HG03439 (cell line): ENCODE measurements around the gene TNFRSF1B.

ENCODE experiments used
- ATAC-seq: cut with Tn5 transposase; IDR thresholded peaks from one replicate; pipeline ENCODE4 v1.9.1; 2021; ENCODE audit warnings: mild to moderate bottlenecking, moderate library complexity; ENCODE audit not compliant: unreplicated experiment

The TNFRSF1B gene

DNA sequence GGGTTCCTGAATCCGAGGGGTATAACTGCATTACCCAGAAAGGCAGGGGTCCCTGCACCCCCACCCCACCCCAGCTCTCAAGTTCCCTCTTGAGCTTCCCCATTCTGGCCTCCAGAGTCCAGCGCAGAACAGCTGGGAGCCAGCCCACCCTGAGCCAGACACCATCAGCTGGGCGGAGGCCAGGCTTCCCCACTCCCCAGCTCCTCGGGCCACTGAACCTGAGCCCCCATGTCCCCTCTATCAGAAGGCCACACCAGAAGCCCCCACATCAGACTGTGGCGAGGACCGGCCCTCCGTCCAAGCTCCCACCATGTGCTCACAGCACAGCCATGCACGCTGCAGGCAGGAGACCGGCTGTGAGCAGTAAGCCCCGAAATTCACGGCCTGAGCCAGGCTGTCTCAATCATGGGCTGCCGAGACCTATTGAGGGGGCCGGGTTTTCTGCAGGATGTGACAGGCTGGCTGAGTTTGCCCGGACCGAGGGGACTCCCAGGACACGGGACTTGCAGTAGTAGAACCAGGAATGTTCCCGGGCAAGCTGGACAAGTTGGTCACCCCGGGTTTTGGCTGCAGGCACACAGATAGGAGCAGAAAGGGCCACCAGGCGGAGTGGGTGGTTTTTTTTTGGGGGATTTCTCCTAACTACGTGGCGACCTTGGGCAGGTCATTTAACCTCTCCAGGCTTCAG is 25.5 kb upstream of the TNFRSF1B start:
- ATAC-seq, result no peak

DNA sequence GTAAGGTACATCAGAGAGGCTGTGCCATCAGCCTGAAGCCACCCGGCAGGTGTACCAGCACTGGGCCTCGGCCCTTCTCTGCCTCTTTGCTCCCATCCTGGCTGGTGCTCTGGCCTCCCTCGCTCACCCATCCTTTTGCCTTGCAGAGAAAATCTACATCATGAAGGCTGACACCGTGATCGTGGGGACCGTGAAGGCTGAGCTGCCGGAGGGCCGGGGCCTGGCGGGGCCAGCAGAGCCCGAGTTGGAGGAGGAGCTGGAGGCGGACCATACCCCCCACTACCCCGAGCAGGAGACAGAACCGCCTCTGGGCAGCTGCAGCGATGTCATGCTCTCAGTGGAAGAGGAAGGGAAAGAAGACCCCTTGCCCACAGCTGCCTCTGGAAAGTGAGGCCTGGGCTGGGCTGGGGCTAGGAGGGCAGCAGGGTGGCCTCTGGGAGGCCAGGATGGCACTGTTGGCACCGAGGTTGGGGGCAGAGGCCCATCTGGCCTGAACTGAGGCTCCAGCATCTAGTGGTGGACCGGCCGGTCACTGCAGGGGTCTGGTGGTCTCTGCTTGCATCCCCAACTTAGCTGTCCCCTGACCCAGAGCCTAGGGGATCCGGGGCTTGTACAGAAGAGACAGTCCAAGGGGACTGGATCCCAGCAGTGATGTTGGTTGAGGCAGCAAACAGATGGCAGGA is 24.5 kb upstream of the TNFRSF1B start:
- ATAC-seq, result no peak

DNA sequence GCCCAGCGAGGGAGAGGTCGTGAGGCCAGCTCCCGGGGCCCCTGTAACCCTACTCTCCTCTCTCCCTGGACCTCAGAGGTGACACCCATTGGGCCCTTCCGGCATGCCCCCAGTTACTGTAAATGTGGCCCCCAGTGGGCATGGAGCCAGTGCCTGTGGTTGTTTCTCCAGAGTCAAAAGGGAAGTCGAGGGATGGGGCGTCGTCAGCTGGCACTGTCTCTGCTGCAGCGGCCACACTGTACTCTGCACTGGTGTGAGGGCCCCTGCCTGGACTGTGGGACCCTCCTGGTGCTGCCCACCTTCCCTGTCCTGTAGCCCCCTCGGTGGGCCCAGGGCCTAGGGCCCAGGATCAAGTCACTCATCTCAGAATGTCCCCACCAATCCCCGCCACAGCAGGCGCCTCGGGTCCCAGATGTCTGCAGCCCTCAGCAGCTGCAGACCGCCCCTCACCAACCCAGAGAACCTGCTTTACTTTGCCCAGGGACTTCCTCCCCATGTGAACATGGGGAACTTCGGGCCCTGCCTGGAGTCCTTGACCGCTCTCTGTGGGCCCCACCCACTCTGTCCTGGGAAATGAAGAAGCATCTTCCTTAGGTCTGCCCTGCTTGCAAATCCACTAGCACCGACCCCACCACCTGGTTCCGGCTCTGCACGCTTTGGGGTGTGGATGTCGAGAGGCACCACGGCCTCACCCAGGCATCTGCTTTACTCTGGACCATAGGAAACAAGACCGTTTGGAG is 23.7 kb upstream of the TNFRSF1B start:
- no peak for ATAC-seq

DNA sequence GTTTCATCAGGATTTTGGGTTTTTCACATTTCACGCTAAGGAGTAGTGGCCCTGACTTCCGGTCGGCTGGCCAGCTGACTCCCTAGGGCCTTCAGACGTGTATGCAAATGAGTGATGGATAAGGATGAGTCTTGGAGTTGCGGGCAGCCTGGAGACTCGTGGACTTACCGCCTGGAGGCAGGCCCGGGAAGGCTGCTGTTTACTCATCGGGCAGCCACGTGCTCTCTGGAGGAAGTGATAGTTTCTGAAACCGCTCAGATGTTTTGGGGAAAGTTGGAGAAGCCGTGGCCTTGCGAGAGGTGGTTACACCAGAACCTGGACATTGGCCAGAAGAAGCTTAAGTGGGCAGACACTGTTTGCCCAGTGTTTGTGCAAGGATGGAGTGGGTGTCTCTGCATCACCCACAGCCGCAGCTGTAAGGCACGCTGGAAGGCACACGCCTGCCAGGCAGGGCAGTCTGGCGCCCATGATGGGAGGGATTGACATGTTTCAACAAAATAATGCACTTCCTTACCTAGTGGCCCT is 23.1 kb upstream of the TNFRSF1B start:
- ATAC-seq, result no peak

DNA sequence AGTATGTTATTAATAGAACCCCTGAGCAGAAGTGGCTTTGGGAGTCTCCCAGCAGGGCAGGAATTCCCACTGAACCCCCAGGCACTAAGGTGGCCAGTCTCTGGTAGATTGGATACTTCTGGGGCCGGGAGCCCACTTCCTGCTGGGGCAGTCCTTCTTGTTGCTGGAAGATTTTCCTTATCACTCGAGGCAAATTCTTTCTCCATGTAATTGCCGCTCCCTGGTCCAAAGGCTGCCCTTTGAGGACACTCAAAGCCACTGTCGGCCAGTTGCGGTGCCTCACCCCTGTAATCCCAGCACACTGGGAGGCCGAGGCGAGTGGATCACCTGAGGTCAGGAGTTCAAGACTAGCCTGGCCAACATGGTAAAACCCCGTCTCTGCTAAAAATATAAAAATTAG is 22.6 kb upstream of the TNFRSF1B start:
- ATAC-seq, result no peak

DNA sequence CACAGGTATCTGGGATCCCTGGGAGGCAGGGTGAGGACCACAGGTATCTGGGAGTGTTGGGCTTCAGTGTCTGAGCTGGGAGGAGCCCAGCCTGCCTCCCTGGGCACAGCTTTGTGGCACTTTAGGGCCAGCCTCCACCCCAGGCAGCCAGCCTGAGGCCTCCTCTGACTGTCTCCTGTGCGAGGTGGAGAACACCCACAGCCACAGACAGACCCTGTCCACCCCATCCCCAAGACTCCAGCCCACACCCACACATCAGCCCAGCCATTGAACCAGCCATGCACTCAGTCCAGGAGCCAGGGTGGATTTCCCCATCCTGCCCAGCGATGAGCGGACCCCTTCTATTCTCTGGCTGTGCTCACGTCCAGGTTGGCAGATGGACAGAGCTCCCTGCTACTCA is 21.8 kb upstream of the TNFRSF1B start:
- ATAC-seq, result no peak

DNA sequence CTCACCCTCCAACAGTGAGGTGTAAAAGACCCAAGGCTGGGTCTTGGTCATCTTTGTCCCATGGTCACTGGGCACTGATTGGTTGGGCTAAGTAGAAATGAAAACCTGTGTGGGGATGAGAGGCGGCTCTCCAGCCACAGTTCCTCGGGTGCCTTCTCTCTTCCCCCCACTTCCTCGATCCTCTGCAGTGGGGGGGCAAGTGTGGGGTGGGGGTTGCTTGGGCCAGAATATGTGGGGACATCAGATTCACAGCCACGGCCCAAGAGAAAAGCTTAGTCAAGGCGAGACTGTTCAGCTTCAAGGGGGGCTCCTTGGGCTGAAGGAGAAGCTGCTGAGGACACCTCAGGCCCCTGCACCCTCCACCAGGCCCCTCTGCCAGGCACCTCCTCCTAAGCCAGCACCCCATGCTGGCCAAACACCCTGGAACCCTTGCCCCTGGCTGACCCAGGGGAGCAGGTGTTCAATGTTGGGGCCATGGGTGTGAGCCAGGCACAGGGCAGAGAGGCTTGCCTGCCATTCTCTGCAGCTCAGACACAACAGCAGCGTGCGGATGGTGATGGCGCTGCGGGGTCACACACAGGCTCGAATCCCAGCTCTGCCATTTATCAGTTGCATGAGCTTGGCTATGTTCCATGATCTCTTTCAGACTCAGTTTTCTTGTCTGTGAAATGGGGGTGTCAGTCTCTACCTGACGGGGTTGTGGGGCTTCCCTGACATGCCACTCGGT is 21.0 kb upstream of the TNFRSF1B start:
- ATAC-seq, result no peak

DNA sequence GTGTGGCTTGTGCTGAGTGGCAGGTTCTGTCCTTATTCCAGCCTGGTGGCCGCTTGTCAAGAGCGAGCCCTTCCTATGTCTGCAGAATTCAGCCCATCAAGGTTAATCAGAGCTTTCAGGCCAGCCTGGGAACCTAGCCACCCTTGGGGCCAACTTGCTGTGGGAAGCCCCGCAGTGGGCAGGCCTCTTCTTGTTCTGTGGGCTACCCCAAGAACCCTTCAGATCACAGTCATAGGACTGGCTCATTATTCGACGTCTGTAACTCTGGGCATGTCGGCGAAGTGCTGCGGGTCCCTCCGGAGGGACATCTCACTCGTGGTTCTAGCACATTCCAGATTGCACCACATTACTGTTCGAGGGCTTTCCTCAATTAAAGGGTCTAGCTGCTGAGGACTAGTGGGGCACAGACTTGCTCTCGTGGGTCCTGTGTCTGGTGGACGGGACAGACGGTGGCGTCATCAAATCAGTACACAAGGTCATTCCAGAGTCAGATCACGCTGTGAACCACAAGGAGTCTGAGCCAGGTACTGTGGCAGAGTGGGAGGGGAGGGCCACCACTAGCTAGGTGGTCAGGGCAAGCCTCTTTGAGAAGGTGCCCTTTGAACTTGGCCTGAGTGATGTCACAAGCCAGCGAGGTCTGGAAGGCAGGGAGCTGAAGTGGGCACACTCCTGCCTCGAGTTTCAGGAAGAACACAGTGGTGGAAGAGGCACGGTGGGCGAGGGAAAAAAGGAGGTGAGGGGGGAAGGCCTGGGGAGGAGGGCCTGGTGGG is 20.3 kb upstream of the TNFRSF1B start:
- ATAC-seq, result no peak

DNA sequence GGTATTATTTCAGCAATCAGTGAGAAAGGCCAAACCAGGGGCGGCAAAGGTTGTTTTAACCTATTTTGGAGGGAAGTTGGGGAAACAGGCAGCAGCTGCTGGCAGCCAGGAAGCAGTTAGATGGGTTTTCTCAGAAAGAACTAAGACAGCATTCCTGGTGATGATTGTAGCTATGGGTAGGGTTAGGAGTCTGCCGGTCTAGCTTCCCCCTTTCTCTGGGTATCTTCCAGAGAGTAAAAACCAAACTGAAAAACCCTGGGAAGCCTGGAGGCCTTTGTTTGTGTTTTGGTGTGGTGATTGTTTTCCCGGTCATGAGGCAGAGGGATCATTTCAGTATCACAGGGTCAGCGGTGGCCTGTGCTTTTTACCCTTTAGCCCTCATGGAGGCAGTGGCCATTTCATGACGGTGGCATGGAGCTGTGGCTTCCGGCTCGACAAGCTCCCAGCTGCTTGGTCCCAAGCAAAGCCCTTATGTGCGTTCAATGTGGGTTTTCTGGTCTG is 19.5 kb upstream of the TNFRSF1B start:
- no peak for ATAC-seq

DNA sequence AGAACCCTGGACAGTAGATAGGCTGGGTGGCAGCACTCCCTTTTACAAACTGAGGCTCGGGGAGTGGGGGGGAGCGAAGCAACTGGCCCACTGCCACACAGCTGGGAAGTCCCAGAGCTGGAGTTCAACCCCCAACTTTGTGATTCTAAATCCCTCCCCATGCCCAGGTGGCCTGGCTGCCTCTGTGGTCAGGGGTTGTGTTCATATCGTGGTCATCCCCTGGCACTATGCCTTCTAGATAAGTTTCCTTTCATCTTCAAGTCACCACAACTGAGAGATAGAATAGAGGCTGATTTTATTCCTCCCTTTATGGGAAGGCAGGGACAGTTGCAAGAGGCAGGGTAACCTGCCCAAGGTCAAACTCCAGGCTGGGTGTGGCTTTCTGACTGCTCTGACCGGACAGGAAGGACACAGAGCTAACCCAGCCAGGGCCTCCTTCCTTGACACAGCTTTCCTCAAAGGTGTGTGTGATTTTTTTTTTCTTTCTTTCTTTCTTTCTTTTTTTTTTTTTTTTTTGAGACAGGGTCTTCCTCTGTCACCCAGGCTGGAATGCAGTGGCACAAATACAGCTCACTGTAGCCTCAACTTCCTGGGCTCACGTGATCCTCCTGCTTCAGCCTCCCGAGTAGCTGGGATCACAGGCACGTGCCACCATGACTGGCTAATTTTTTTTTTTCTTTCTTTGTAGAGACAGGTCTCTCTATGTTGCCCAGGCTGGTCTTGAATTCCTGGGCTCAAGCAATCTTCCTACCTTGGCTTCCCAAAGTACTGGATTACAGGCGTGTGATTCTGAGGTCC is 18.4 kb upstream of the TNFRSF1B start:
- no peak for ATAC-seq

DNA sequence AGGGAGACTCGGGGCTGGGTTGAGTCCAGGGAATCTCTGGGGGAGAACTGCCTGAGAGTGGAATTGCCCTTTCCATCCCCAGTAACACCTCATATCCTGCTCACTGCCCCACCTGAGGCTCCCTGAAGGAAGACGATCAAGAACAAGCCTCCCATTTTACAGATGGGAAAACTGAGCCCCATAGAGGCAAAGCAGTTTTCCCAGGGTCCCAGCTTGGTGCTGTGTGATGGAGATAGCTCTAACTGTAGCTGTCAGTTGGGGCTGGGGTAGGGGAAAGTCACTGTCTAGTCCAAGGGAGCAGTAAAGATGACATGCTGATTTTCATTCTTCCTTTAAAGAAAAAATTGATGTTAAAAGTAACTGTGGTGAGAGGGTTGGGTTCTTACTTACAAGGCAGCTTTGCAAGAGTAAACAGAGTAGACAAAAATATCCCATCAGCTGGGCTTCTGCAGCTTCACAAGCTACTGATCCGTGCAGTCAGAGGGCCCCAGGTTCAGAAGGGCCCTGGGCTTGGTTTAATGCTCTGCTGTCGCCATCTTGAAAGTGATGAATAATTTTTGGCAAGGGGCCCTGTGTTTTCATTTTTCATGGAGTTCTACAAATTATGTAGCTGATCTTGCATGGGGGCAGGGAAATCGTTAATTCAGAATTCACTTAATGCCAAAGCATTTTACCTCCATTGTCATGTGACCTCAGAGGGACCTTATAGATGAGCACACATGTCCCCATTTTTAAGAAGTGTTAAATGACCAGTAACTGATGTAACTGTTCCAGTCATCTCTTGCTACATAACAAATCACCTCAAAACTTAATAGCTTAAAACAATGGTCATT is 17.6 kb upstream of the TNFRSF1B start:
- ATAC-seq, result no peak

DNA sequence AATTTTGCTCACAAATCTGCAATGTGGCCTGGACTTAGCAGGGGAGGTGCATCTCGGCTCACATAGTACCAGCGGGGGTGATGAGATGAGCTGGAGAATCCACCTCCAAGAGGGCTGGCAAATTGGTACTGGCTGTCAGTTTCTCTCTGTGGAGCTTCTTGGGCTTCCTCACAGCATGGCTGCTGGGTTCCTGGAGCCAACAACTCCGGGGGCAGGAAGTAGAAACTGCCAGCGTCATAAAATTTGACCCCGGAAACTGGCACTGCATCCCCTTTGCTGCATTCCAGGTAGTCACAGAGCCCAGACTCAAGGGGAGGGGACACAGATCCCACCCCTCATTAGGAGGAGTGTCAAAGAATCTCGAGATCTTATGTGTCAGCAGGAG is 17.0 kb upstream of the TNFRSF1B start:
- no peak for ATAC-seq

DNA sequence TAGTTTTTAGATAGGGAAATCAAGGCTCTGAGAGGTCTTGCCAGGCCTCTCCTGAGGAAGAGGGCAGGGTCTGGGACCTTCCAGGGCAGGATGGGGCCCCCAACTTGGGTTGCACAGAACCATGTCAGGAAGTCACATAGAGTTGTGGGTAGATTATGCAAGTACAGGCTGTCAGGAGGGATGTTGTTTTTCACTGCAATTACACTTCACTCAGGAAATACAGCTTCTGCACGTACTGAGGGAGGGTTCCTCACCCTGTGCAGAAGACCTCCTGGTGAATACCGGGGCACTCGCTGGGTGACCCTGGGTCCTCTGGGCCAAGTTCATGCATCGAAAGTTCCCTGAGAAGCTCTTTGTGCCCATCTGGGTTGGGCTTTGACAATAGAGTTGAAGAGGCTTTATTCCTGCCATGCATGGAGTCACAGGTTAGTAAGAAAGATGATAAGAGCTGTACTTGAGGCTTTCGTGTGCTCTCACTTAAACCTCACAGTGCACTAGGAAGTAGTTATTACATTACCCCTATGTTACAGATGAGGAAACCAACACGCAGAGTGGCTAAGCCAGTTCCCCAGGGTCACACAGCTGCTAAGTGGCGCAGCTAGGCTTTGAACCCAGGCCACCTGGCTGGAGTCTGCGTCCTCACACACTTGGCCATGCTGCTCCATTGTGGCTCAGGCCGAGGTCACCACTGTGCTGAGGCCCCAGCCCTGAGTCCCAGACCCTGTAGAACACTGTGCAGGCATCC is 16.2 kb upstream of the TNFRSF1B start:
- no peak for ATAC-seq

DNA sequence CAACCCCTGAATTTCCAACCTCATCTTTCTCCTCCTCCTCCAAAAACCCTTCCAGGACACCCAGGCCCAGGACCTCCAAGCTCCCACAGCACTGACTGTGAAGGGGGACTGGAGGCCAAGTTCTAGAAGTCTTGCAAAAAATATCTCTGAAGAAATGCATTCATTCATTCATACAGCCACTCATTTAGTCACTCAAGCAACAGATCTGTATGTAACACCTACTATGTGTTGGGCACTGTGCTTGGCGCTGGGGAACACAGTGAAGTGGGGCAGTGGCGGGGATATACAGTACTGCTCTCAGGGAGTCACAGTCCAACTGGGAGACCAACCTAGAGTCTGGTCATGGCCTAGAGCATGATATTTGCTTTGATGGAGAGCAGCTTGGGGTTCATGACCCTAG is 15.3 kb upstream of the TNFRSF1B start:
- no peak for ATAC-seq

DNA sequence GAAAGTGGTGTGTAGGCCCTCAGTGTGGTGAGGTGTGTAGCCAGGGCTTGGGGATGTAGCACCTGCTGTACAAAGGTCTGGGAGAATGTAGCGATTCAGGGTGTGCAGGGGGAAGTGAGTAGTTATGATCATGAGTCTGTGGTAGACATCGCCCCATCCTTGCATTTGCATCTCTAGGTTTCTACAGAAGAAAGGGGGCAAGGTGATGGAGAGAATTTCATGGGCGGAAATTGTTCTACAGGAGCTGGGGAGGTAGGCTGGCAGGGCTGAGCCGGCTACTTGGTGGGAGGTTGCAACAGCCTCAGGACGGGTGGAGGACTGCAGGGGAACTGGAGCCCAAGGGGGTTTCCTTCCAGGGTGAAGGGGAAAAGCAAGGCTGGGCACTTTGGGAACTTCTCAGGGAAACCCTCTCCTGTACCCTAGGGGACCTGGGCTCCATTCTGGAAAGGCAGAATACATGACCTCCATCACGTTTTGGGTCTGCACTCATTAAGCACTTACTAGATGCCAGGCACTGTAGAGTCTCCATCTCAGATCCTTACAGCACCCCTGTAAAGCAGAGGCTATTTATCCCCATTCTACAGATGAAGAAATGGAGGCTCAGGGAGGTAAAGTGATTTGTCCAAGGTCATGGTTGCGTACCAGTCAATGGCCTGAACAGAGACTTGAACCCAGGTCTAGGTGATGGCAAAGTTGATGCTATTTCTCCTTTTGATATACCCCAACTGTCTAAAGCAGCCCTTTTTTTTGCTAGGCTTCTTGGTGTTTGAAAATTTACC is 14.5 kb upstream of the TNFRSF1B start:
- peak; percentile 55 for ATAC-seq

DNA sequence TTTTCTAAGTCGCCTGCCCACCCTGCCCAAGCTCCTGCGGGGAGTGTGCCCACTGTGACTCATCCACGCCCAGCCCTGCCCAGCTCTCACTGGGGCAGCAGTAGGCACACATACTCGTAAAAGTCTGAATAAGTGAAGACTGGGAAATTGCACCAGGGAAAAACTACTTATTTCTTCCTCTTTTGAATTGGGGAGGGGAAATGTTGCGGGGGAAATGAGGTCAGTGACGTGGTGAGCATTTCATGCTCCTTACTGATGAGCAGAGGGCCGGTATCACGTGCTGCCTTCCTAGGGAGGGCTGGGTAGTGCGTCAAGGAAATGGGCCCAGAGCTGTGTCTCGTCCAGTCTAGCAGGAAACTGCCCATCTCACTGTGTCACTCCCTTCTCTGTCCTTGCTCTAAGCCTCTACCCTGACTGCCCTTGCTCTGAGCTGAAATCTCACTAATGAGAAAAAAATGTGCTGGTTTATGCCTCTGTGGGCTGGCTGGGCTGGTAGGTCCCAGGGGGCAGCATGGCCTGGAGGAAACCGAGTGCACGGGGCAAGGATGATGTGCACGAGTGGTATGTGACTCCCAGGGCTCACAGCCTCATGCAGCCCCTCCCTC is 13.5 kb upstream of the TNFRSF1B start:
- peak; percentile 31 for ATAC-seq

DNA sequence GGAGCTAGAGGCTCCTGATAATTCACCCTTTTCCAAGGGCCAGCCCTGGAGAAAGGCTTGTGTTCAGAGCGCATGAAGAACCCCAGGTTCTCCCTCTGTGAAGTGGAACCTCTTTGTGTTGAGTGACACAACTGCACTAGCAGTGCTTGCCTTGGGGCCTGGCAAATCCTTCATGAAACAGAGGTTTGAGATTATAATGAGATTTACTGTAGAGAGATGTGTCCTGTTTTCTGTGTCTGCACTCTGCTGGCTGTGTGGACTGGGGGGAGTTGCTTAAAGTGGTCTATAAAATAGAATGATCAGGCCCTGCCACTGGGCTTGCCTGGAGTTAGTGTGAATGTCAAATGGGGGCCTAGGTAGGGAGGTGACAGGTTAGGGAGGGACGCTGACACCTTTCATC is 11.5 kb upstream of the TNFRSF1B start:
- no peak for ATAC-seq
